Measurements from ENCODE around the gene PLA2G4F.

The PLA2G4F gene, protein sequence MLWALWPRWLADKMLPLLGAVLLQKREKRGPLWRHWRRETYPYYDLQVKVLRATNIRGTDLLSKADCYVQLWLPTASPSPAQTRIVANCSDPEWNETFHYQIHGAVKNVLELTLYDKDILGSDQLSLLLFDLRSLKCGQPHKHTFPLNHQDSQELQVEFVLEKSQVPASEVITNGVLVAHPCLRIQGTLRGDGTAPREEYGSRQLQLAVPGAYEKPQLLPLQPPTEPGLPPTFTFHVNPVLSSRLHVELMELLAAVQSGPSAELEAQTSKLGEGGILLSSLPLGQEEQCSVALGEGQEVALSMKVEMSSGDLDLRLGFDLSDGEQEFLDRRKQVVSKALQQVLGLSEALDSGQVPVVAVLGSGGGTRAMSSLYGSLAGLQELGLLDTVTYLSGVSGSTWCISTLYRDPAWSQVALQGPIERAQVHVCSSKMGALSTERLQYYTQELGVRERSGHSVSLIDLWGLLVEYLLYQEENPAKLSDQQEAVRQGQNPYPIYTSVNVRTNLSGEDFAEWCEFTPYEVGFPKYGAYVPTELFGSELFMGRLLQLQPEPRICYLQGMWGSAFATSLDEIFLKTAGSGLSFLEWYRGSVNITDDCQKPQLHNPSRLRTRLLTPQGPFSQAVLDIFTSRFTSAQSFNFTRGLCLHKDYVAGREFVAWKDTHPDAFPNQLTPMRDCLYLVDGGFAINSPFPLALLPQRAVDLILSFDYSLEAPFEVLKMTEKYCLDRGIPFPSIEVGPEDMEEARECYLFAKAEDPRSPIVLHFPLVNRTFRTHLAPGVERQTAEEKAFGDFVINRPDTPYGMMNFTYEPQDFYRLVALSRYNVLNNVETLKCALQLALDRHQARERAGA

DNA sequence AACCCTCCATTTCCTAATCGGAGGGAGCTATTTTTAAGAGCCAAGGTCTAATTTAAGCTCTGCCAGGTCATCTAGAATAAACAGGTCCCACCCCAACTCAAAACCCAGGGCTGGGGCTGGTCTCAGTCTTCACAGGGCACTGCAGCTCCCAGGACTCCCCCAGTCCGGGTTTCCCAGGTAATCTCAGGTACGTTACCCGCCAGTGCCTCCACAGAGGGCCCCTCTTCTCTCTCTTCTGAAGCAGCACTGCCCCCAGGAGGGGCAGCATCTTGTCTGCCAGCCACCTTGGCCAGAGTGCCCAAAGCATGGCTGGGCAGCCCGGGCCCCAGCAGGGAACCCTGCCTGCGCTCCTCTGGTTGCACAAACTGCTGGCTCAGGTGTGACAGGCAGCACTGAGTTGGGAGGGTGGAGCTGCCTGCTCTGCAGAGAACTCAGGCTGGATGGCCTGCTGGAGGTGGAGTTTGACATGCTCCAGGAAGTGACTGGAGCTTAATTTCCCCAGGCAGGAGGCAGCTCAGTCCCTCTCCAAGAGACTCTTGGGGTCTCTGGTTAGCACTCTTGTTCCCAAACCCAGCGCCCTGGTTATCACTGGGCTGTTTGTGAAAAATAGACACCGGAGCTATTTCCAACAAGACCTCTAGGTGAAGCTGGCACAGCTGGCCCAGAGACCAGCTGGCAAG is at the start of gene PLA2G4F:
Gene PLA2G4F (minus strand): TSS at position 394 of the 680 bp plus-strand sequence. CDS start 87 bp downstream, at position 307.
- peak; percentile 47 for DNase-seq

DNA sequence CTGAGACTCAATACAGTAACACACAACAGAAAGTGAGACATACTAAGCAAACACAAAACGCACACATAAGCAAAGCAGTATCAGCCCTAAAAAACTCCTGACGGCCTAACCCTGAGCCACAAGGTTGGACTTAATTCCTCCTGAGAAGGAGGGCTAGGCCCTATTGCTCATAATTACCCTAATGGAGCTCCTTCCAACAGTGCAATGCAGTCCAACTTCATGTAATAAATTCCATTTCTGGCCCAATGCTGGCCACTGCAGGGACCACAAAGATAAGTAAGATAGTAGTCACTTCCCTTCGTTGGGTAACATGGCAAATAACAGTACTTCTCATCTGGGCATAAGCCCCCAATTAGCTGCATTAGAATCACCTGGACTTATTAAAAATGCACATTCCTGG is 47.5 kb upstream of the PLA2G4F start:
- no peak for DNase-seq

DNA sequence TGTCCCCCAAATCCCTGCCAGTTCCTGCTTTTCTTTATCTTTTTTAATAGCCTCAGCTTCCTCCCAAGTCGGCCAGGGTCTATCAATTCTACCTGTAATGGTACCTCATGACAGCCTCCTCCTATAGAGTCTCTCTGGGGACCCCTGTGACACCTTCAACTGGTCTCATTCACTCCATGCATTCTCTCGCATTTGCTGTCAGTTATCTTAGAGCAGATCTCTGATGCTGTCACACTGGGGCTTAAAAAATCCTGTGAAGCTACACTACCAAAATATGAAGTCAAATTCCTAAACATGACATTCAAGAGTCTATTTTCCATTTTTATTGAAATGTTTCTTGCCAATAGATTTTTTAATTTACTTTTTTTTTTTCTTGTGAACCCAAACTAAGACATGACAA is 46.2 kb upstream of the PLA2G4F start:
- DNase-seq, result no peak

DNA sequence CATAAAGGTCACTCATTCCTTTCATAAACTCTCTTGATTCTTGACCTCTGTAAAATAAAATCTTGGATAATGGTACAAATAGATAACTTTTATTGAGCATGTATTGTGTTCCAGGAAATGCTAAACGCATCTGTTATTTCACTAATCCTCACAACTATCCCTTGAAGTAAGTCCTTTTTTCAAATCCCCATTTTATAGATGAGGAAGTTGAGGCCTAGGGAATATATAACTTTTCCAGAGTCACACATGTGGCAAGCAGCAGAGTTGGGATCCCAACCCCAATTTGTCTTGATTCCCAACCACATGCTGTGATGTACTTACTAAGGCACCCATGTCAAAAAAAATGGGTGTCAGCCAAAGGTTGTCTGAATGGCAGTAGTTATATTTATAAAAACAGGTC is 45.4 kb upstream of the PLA2G4F start:
- DNase-seq, result no peak

DNA sequence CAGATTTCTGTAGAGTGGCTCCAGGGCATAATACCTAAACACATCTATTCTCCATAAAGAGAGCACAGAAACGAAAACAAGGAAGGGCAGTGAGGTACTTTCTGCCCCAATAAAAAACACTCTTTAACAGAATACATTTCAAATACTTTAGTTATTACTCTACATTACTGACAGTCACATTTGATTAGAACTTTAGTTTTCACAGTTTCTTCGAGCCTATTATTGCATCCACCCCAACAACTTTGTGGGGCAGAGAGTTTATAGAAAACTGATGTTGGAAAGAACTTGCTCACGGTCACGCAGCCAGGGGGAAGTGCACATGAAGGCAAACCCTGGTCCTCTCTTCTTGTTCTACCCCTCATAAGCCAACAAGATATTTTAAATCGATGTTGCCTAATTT is 42.7 kb upstream of the PLA2G4F start:
- no peak for DNase-seq

DNA sequence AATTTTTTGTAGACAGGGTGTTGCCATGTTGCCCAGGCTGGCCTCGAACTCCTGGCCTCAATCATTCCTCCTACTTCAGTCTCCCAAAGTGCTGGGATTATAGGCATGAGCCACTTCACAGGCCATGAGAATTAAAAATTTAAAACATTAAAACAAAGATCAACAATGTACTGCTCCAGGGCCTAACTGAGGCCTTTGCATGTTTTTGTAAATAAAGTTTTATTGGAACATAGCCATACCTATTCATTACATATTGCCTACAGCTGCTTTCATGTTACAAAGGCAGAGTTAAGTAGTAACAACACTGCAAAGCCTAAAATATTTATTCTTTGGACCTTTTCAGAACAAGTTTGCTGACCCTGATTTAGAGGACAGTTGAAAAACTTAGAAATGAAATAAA is 42.1 kb upstream of the PLA2G4F start:
- no peak for DNase-seq

DNA sequence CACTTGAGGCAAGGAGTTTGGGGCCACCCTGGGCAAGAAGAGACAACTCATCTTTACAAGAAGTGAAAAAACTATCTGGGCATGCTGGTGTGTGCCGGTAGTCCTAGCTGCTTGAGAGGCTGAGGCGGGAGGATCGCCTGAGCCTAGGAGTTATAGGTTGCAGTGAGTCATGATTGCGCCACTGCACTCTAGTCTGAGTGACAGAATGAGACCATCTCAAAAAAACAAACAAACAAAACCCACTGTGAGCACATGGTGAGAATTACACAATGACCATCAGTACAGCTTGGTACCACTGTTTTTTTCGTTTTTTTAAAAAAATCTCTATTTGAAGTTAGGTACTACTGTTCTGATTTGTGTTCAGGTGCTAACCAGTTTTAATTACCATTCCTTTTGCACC is 38.1 kb upstream of the PLA2G4F start:
- DNase-seq, result no peak

DNA sequence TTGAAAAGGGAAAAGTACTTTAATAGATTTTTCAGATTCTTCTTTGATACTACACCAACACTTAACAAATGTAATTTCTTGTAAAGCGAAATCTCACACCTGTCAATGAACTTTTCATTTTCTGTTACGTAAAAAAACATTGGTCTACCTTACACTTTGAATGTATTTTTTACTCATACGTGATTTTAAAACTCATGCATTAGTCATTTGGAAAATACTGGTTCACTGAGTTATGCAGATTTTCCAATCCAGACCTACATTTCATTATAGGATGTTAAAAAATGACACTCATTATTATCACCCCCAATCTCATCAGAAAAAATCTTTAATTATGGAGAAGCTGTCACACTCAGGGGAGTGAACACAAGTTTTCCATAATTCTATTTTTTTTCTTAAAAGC is 36.9 kb upstream of the PLA2G4F start:
- DNase-seq, result no peak

DNA sequence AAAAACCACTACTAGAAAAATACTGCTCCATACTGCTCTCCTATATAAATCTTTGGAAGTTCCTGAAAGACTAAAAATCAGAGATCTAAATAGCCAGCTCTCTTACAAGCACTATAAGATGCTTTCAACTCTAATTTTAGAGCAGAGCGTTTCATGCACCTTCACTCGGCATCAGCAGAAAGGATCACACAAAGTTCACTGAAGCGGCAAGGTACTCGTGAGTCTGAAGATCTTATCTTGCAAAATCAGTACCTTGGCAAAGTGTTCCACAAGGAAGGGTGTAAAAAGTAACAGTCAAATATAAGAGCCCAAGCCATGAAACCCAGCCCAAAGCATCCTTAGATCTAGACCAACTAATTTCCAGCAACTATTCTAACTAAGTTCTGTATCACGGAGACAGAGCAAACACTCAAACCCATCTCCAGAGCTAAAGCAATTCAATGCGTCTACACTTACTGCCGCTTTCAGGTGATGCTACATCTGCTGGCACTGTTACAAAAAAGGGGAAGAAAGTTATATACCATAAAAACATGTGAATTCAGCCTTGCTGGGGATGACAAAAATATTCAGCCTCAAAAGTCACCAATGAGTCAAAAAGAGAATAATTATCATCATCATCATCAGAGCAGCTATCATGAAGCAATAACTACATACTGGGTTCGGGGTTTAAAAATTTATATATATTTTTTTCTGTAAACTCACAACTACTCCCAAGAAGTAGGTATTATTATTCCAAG is 35.3 kb upstream of the PLA2G4F start:
- DNase-seq, result no peak

DNA sequence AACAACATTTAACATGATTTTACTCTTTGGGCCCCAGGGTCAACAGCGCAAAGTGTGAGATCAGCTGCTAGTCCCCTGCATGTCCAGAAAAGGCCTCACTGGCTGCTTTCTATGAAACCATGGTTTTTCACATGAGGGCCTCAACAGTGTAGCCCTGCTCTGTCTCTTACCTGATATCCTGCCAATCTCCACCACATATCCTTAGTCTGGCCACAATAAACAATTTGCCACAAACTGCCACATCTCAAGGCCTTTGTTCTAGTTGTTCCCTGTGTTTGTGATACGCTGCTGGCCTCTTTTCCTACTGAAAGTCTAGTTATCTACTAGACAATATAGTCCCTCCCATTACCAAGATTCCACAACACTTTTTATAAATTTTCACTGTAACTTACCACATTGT is 33.9 kb upstream of the PLA2G4F start:
- DNase-seq, result no peak

DNA sequence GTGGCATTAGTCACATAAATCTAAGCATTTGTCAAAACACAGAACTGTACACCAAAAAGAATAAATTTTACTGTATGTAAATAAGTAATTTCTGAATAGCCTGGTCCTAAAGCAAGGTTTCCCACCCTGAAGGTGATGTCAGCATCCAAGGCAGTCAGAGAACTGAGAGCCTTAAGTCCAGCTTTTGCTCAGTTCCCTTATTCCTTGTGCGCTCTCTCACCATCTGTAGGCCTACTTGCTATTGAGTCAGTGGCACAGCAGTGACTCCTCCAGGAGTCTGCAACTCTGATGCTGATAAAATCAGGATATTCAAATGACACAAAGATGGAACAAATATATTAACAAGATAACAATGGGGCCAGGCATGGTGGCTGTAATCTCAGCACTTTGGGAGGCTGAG is 29.4 kb upstream of the PLA2G4F start:
- no peak for DNase-seq

DNA sequence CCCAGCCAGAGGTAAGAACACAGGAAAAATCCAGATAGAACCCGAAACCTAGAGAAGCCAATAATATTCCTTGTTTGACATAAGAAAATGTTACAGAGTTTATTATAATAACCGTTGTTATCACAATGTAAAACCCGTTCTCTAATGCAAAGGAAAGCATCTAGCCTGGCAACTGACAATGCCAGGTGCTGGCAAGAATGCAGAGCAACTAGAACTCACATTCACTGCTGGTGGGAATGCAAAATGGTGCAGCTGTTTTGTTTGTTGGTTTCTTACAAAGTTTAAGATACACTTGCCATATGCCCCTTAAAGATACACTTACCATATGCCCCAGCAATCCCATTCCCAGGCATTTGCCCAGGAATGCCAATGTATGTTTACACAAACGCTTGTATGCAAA is 28.3 kb upstream of the PLA2G4F start:
- peak; percentile 42 for DNase-seq

DNA sequence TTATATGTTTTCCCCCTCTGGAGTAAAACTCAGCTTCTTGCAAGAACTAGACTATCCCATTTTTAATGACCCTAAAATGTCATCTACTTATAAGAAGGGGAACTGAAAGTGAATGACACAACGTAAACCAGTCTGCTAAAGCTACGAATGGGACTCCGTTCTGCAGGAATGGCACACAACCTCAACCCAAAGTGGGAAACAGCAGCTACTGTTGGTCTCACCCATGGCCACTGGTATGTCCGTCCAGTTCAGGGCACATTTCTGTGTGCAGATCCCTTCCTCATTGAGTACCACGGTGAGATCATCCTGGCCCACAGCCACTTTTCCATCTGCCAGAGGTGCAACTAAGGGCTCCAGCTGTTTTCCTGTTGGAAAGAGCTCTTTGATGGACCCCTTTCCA is 27.9 kb upstream of the PLA2G4F start:
- no peak for DNase-seq

DNA sequence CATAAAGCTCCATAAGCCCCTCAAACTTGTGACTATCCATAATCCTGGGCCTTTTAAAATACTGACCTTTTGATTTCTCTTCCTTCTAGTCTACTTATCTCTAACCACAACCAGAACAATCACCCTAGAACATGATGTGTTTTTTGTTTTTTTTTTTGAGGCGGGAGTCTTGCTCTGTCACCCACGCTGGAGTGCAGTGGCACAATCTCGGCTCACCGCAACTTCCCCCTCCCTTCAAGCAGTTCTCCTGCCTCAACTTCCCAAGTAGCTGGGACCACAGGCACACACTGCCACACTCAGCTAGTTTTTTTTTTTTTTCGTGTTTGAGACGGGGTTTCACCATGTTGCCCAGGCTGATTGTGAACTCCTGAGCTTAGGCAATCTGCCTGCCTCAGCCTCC is 26.5 kb upstream of the PLA2G4F start:
- DNase-seq, result no peak

DNA sequence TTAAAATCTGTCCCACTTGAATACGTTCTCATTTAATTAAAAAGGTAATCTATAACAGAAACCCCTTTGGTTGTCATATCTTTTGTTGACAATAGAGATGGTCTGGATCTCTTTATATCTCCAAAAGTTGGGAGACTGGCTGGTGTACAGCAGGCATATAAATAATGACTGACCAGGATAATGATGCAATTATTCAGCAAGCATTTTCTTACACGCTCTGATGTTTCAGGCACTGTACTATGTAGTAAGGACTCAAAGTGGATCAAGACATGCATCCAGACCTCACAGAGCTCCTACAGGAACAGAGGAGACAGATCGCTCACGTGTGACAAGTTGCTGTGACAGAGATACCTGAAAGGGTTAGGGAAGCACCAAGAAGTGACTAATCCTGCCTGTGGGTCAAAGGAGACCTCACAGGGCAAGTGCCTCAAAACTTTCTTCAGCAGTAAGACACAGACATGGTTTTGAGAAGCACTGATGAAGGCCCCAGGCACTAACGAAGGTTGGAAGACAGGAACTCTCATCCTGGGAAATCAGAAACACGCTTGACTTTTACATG is 26.0 kb upstream of the PLA2G4F start:
- DNase-seq, result no peak

DNA sequence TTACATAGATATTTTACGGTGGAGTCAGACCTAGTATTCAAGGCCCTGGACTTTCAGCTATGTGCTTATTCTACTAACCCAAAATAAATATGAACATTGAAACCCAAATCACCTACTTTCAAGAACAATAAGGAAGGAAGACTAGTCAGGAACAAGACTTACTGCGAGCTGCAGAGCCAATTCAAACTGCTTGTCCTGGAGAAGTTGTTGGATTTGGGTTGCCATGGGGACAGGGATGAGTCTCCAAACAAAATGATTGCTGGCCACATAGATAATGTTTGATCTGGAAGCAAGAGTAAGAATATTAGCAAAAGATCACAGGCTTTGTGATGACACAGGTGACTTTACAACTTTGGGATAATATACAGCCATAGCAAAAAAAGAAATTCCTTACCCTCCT is 21.6 kb upstream of the PLA2G4F start:
- DNase-seq, result no peak

DNA sequence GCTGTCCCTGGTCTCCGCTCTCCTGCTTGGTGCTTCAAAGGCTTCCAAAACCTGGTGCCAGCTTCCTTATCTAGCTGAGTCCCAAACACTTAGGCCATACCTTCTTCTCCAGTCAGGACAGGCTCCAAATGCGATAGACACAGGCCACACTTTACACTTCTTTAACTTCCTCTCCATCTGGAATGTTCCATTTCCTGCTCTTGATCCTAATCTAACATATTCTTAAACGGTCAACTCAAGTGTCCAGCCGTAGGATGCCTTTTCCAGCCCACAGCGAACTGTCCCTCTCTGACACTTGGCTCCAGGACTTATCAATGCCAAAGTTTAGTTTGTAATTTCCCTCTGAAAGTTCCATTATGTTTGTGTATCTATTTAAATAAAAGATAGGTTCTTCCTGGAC is 19.2 kb upstream of the PLA2G4F start:
- DNase-seq, result no peak

DNA sequence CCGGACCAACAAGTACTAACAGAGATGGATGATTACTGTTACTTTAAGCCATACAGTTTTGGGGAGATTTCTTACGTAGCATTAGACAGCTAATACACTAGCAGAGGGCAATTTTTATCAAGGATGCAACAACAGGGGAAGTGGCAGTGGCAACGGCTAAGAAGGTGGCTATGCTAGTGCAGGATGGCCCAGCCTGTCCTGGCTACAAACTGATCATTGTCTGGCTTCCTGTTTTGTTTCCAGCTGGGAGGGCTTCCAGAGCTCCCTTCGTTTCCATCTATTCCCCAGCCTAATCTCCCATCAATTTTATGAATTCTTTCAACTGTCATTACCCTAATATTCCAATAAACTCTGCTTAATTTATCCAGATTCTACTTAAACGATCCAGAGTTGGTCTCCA is 16.0 kb upstream of the PLA2G4F start:
- DNase-seq, result no peak

DNA sequence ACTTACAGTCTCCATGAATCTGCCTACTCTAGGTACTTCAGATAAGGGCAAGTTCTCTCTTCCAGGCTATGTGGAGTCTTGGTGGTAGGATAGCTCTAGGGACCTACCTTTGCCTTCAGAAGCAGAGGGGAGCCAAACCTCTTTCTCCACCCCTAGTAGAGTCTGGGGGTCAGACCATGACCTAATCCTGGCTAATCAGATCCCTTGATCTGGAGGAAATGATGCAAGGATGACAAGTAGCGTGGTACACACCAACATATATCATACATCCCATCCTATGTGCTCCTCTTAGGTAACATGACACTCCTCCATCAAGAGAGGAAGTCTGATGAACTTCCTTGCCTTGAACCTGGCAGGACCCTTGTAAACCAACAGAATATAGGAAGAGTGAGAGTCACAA is 15.4 kb upstream of the PLA2G4F start:
- no peak for DNase-seq

DNA sequence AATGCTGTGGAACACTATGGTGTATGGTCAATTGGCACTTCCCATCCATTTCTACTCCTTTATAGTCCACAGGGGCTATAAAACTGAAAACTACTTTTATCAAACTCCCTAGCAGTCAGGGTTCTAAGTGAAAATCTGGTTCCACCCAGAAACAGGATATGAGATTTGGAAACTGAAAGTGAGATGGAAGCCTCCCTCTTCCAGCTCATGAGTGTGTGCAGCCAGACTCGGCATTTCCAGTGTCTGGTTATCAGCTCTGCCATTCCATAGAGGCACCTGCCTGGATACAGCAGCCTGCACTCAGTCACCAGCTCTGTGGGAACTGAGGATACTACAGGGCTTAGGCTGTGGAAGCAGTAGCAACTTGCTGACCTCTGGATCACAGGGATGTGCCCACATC is 14.7 kb upstream of the PLA2G4F start:
- no peak for DNase-seq

DNA sequence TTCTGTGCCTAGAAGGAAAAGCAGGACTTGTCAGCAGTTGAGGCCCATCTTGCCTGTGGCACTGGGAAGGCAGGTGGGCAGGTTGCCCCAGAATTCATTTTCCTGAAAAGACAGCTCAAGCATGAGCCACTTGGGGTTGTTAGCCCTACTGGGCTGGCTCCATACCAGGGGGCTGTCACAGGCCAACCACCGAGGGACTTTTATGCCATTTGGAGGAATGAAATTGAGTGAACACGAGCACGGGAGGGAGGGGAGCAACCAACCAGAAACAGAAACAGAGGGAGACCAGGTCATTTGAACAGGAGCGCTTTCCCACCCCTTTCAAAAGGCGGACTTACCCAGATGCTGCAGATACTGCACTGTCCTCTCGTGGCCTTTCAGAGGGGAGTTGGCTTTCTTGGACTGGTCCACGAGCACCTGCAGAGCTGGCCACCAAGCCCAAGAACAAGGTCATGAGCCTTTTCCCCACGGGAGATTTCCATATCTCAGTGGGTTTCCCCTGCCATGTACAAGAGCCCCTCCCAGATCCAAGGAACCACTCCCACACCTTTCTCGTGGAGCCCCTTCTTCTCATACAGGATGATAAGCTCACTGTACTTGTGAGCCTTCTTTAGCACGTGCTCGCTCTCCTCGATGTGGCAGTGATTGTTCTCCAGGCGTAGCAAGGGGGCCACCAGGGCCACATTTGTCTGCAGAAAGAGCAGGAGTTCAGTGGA is 9.9 kb upstream of the PLA2G4F start:
- DNase-seq, result no peak

DNA sequence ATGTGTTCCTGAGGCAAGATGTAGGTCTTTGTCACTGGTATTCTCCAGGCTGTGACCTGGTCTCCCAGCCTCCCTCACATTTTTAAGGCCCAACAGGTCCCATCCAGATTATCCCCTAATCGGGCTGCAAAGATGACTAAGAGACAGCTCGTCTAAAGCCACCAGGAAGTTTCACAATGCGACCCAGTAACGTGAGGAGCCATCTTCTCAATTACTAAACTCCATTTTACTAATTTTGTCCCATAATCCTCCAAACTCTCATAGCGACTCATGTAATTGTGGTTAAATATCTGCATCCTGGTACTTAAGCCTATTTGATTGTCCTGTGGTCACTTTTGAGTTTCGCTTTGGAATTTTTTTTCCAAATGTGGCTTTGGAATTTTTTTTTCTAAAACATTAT is 8.7 kb upstream of the PLA2G4F start:
- no peak for DNase-seq
